Measurements from ENCODE around the gene MBP. TPM values are rescaled to one million over a fixed set of nuclear protein-coding genes. Genes with fewer than 3 reads are reported as not detected.

Gene MBP
- polyA plus RNA-seq, 1 donor from 2014 or later, result 3.3 TPM

GRCh38 chr18:77009675-77010074, 122.9 kb downstream of the MBP start:
- no peak for TF ChIP-seq RAD21 (conservative IDR thresholded peaks at IDR 0.05)
- no peaks in the 10 kb centered on the region for H3K9me3 ChIP-seq (ENCODE audit: low read length)
- H3K4me3 ChIP-seq (ENCODE audit: low read length), result no peak overlapping the region
- no peaks in the 10 kb centered on the region for H3F3A ChIP-seq (ENCODE audit: insufficient read depth, low read length, poor library complexity, severe bottlenecking)
- H3K27ac ChIP-seq (ENCODE audit: low read length), result no peak overlapping the region
- H2AFZ ChIP-seq (ENCODE audit: low read depth, low read length), result no peak overlapping the region
- H3K27me3 ChIP-seq (ENCODE audit: insufficient read depth, low read depth, low read length), result no peaks in the 10 kb centered on the region
- H3K36me3 ChIP-seq (ENCODE audit: insufficient read depth, low read length), result no peaks in the 10 kb centered on the region
- no peak overlapping the region for H3K4me2 ChIP-seq (ENCODE audit: low read length)
- H3K79me2 ChIP-seq (replicated peaks; ENCODE audit: insufficient read depth, low read length), result no peaks in the 10 kb centered on the region
- no peak overlapping the region for H3K9ac ChIP-seq (ENCODE audit: low read length)
- H4K20me1 ChIP-seq (ENCODE audit: insufficient read depth), result no peaks in the 10 kb centered on the region
- no peaks in the 10 kb centered on the region for H3K9me2 ChIP-seq (ENCODE audit: insufficient read depth, low read length)

DNA sequence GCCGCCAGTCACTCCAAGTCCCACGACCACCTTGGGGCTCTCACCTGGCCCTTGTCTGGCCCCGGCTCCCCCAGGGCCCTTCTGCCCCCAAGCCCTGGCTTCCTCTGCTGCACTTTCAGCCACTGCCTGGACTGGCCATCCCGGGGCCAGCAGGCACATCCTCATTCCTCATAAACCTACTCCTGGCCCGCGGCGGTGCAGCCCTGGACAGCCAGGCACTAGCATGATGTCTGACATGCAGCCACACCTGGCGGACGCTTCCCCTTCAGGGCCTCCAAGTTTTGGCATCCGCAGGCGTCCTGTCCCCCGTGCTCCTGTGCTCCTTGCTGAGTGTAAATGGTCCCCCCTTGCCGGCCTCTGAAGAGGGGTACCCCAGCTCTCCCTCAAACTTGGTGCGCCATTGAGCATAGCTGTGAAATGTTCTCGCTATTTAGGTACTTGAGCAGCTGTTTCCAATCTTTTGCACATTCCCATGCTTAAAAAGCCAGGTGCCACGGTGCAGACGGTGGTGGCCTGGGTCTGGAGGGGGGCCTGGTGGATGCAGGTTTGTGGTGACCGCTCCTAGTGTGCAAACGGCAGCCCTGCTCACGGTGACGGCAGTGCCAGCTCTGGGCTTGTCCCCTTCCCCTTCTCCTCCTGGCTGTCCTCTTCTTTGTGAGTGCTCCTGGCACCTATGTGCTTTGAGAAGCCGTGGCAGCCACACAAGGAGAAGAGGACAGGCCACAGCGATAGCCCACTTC, 123.8 kb downstream of the MBP start:
- Histone ChIP-seq H3K27ac (ENCODE audit: low read length) (no peak overlapping the region), H3K9me2 (ENCODE audit: insufficient read depth, low read length) (no peaks in the 10 kb centered on the region), H4K20me1 (ENCODE audit: insufficient read depth) (no peaks in the 10 kb centered on the region), H3K36me3 (ENCODE audit: insufficient read depth, low read length) (no peaks in the 10 kb centered on the region), H3K27me3 (ENCODE audit: insufficient read depth, low read depth, low read length) (no peaks in the 10 kb centered on the region), H2AFZ (ENCODE audit: low read depth, low read length) (no peak overlapping the region), H3K9me3 (ENCODE audit: low read length) (no peaks in the 10 kb centered on the region), H3K79me2 (replicated peaks; ENCODE audit: insufficient read depth, low read length) (no peaks in the 10 kb centered on the region), H3K9ac (ENCODE audit: low read length) (no peak overlapping the region), H3K4me3 (ENCODE audit: low read length) (no peak overlapping the region), H3F3A (ENCODE audit: insufficient read depth, low read length, poor library complexity, severe bottlenecking) (no peaks in the 10 kb centered on the region), H3K4me2 (ENCODE audit: low read length) (no peak overlapping the region)
- no peak for TF ChIP-seq EP300 (conservative IDR thresholded peaks at IDR 0.05; ENCODE audit: poor library complexity, severe bottlenecking)
- no peak for TF ChIP-seq SMC3 (conservative IDR thresholded peaks at IDR 0.05; ENCODE audit: poor library complexity)
- no peak for TF ChIP-seq EZH2 (IDR thresholded peaks at IDR 0.05; ENCODE audit: borderline replicate concordance, insufficient read depth, low read length, poor library complexity, severe bottlenecking)
- TF ChIP-seq MXI1 (conservative IDR thresholded peaks at IDR 0.05; ENCODE audit: poor library complexity, severe bottlenecking), result no peak
- TF ChIP-seq, protein P1, sequence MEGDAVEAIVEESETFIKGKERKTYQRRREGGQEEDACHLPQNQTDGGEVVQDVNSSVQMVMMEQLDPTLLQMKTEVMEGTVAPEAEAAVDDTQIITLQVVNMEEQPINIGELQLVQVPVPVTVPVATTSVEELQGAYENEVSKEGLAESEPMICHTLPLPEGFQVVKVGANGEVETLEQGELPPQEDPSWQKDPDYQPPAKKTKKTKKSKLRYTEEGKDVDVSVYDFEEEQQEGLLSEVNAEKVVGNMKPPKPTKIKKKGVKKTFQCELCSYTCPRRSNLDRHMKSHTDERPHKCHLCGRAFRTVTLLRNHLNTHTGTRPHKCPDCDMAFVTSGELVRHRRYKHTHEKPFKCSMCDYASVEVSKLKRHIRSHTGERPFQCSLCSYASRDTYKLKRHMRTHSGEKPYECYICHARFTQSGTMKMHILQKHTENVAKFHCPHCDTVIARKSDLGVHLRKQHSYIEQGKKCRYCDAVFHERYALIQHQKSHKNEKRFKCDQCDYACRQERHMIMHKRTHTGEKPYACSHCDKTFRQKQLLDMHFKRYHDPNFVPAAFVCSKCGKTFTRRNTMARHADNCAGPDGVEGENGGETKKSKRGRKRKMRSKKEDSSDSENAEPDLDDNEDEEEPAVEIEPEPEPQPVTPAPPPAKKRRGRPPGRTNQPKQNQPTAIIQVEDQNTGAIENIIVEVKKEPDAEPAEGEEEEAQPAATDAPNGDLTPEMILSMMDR (IDR thresholded peaks at IDR 0.05; ENCODE audit: poor library complexity, severe bottlenecking), result no peak
- TF ChIP-seq RAD21 (conservative IDR thresholded peaks at IDR 0.05), result no peak
- no peak for TF ChIP-seq POLR2AphosphoS5 (IDR thresholded peaks at IDR 0.05)
- TF ChIP-seq TAF1 (IDR thresholded peaks at IDR 0.05; ENCODE audit: low read depth), result no peak
- TF ChIP-seq, protein P2, sequence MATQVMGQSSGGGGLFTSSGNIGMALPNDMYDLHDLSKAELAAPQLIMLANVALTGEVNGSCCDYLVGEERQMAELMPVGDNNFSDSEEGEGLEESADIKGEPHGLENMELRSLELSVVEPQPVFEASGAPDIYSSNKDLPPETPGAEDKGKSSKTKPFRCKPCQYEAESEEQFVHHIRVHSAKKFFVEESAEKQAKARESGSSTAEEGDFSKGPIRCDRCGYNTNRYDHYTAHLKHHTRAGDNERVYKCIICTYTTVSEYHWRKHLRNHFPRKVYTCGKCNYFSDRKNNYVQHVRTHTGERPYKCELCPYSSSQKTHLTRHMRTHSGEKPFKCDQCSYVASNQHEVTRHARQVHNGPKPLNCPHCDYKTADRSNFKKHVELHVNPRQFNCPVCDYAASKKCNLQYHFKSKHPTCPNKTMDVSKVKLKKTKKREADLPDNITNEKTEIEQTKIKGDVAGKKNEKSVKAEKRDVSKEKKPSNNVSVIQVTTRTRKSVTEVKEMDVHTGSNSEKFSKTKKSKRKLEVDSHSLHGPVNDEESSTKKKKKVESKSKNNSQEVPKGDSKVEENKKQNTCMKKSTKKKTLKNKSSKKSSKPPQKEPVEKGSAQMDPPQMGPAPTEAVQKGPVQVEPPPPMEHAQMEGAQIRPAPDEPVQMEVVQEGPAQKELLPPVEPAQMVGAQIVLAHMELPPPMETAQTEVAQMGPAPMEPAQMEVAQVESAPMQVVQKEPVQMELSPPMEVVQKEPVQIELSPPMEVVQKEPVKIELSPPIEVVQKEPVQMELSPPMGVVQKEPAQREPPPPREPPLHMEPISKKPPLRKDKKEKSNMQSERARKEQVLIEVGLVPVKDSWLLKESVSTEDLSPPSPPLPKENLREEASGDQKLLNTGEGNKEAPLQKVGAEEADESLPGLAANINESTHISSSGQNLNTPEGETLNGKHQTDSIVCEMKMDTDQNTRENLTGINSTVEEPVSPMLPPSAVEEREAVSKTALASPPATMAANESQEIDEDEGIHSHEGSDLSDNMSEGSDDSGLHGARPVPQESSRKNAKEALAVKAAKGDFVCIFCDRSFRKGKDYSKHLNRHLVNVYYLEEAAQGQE (IDR thresholded peaks at IDR 0.05; ENCODE audit: borderline replicate concordance), result no peak

All from neural cell (in vitro differentiated cells).